Measurements from ENCODE around the gene RNF4.

RNF4 gene

DNA sequence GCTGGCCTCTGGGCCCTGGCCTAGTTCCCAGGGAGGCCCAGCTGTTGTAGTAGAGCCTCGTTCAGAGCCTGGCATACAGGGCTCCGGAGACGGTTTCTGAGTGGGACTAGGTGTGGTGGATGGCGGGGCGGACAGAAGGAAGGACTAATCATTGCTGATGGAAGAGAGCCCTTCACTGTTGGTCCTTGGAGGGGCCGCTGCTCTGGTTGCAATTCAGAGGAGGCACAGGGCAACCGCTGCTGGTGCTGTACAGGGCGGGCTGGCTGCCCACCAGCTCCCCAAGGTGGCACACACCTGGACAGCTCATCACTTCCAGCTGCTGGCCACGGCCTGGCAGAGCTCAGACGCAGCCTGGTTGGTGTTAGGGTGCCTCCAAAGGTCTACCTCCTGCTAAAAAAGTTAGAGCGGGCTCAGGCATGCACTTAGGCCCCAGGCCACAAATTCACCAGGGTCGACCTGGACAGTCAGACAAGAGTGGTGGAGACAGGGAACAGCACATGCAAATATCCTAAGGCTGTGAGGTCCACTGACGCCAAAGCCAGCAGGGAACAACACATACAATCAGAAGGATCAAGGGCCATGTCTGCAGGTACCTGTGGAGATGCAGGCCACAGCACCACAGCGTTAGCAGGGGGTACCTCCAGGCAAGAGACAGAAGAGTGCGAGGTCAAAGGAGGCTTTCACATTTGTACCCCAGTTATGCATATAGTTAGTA, 7.5 kb upstream of the RNF4 start:
- no peak for ATAC-seq
- no peak for TF ChIP-seq ZNF70 (CRISPR knock-in tag; IDR thresholded peaks at IDR 0.05)
- TF ChIP-seq, protein P1, sequence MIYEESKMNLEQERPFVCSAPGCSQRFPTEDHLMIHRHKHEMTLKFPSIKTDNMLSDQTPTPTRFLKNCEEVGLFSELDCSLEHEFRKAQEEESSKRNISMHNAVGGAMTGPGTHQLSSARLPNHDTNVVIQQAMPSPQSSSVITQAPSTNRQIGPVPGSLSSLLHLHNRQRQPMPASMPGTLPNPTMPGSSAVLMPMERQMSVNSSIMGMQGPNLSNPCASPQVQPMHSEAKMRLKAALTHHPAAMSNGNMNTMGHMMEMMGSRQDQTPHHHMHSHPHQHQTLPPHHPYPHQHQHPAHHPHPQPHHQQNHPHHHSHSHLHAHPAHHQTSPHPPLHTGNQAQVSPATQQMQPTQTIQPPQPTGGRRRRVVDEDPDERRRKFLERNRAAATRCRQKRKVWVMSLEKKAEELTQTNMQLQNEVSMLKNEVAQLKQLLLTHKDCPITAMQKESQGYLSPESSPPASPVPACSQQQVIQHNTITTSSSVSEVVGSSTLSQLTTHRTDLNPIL (CRISPR knock-in tag; IDR thresholded peaks at IDR 0.05; ENCODE audit: low read depth) = no peak
- no peak for TF ChIP-seq RARB (CRISPR knock-in tag; IDR thresholded peaks at IDR 0.05)
- no peak for TF ChIP-seq TOX (CRISPR knock-in tag; IDR thresholded peaks at IDR 0.05; ENCODE audit: borderline replicate concordance)
- no peak for TF ChIP-seq TSHZ2 (CRISPR knock-in tag; IDR thresholded peaks at IDR 0.05)
- no peak for TF ChIP-seq TCF4 (CRISPR knock-in tag; IDR thresholded peaks at IDR 0.05; ENCODE audit: borderline replicate concordance)
- TF ChIP-seq ZC3H10 (CRISPR knock-in tag; IDR thresholded peaks at IDR 0.05) = no peak
- TF ChIP-seq PPARA (CRISPR knock-in tag; IDR thresholded peaks at IDR 0.05; ENCODE audit: borderline replicate concordance) = no peak
- TF ChIP-seq ZFP30 (CRISPR knock-in tag; IDR thresholded peaks at IDR 0.05) = no peak

DNA sequence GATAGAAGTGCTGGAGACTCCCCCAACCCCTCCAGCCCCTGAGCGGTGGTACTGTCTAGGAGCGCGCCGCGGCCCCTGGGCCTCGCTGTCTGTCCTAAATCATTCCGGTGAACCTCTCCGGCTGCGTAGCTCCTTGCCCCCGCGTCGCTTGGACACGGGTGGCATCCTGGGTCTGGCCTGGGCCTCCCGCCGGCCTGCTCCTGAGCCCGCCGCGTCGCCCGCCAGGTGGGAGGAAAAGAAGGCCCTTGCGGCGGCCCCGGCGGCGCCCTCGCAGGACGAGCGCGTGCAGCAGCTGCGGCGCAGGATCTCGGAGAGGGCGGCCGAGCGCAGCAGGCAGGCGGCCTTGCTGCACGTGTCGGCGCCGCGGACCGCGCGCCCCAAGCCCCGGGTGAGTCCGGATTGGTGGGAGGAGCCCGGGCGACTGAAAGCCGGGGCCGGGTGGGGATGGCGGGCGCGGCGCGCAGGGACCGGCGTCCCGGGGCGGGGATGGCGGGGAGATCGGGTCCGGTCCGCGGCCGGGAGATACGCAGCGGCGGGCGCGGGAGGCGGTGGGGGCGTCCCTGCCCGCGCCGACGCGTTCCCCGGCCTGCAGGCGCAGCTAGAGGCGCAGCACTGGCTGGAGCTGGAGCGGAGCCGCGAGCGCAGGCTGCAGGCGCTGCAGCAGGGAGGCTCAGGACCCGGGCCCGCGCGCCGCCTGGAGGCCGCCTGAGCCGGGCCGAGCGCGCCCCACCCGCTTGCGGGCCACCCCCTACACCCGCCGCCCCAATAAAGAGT, 6.5 kb upstream of the RNF4 start:
- TF ChIP-seq ZNF565 (CRISPR knock-in tag; conservative IDR thresholded peaks at IDR 0.05; ENCODE audit: low read depth) = no peak
- no peak for TF ChIP-seq CSDC2 (CRISPR knock-in tag; IDR thresholded peaks at IDR 0.05)
- no peak for TF ChIP-seq ZNF8 (CRISPR knock-in tag; IDR thresholded peaks at IDR 0.05)
- TF ChIP-seq, protein P2, sequence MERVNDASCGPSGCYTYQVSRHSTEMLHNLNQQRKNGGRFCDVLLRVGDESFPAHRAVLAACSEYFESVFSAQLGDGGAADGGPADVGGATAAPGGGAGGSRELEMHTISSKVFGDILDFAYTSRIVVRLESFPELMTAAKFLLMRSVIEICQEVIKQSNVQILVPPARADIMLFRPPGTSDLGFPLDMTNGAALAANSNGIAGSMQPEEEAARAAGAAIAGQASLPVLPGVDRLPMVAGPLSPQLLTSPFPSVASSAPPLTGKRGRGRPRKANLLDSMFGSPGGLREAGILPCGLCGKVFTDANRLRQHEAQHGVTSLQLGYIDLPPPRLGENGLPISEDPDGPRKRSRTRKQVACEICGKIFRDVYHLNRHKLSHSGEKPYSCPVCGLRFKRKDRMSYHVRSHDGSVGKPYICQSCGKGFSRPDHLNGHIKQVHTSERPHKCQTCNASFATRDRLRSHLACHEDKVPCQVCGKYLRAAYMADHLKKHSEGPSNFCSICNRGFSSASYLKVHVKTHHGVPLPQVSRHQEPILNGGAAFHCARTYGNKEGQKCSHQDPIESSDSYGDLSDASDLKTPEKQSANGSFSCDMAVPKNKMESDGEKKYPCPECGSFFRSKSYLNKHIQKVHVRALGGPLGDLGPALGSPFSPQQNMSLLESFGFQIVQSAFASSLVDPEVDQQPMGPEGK (CRISPR knock-in tag; IDR thresholded peaks at IDR 0.05; ENCODE audit: borderline replicate concordance) = no peak
- TF ChIP-seq ESRRG (CRISPR knock-in tag; IDR thresholded peaks at IDR 0.05) = no peak
- no peak for TF ChIP-seq TSHZ2 (CRISPR knock-in tag; IDR thresholded peaks at IDR 0.05)
- TF ChIP-seq ARNTL (CRISPR knock-in tag; IDR thresholded peaks at IDR 0.05; ENCODE audit: borderline replicate concordance, low read depth) = no peak
- no peak for TF ChIP-seq BACH2 (CRISPR knock-in tag; IDR thresholded peaks at IDR 0.05; ENCODE audit: borderline replicate concordance)
- TF ChIP-seq, protein P3, sequence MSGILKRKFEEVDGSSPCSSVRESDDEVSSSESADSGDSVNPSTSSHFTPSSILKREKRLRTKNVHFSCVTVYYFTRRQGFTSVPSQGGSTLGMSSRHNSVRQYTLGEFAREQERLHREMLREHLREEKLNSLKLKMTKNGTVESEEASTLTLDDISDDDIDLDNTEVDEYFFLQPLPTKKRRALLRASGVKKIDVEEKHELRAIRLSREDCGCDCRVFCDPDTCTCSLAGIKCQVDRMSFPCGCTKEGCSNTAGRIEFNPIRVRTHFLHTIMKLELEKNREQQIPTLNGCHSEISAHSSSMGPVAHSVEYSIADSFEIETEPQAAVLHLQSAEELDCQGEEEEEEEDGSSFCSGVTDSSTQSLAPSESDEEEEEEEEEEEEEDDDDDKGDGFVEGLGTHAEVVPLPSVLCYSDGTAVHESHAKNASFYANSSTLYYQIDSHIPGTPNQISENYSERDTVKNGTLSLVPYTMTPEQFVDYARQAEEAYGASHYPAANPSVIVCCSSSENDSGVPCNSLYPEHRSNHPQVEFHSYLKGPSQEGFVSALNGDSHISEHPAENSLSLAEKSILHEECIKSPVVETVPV (CRISPR knock-in tag; IDR thresholded peaks at IDR 0.05) = no peak
- no peak for TF ChIP-seq PPARA (CRISPR knock-in tag; IDR thresholded peaks at IDR 0.05; ENCODE audit: borderline replicate concordance)
- no peak for TF ChIP-seq OSR1 (CRISPR knock-in tag; IDR thresholded peaks at IDR 0.05)
- TF ChIP-seq RARB (CRISPR knock-in tag; IDR thresholded peaks at IDR 0.05) = no peak
- TF ChIP-seq SNAI2 (CRISPR knock-in tag; IDR thresholded peaks at IDR 0.05) = no peak
- TF ChIP-seq, protein P1 (CRISPR knock-in tag; IDR thresholded peaks at IDR 0.05; ENCODE audit: low read depth) = no peak
- TF ChIP-seq TCF4 (CRISPR knock-in tag; IDR thresholded peaks at IDR 0.05; ENCODE audit: borderline replicate concordance) = no peak
- no peak for TF ChIP-seq ZFP3 (CRISPR knock-in tag; IDR thresholded peaks at IDR 0.05)
- no peak for TF ChIP-seq ZC3H10 (CRISPR knock-in tag; IDR thresholded peaks at IDR 0.05)
- no peak for TF ChIP-seq ISL1 (CRISPR knock-in tag; IDR thresholded peaks at IDR 0.05)
- TF ChIP-seq ZNF70 (CRISPR knock-in tag; IDR thresholded peaks at IDR 0.05) = no peak
- no peak for TF ChIP-seq TOX (CRISPR knock-in tag; IDR thresholded peaks at IDR 0.05; ENCODE audit: borderline replicate concordance)
- ATAC-seq = peak; percentile 97

Data from SK-N-SH treated with all-trans-retinoic acid at 6 μM for 48 hours (cell line).